GM12874 (cell line): Measurements from ENCODE around the gene ADGRB2.

ENCODE experiments used
- CTCF ChIP-seq: IDR thresholded peaks from 2 replicates; pipeline ENCODE4 v1.5.1; 2011; ENCODE audit warnings: low read depth, mild to moderate bottlenecking, control low read depth, low read length, moderate library complexity; ENCODE audit not compliant: insufficient read depth

ADGRB2 gene

GRCh38 chr1:31712068-31712467, 52.1 kb downstream of the ADGRB2 start:
- no peak for TF ChIP-seq CTCF

GRCh38 chr1:31708324-31708723, 55.8 kb downstream of the ADGRB2 start:
- TF ChIP-seq CTCF = no peak

- TF ChIP-seq CTCF = peak; percentile 34; the same call in 1 of the 2 replicates
Observed at GRCh38 chr1:31707711-31708110, 56.4 kb downstream of the ADGRB2 start.

GRCh38 chr1:31706384-31707058, 57.6 kb downstream of the ADGRB2 start:
- no peak for TF ChIP-seq CTCF

- TF ChIP-seq CTCF = peak; percentile 53
Observed at GRCh38 chr1:31705080-31705866, 58.9 kb downstream of the ADGRB2 start.

- TF ChIP-seq CTCF = no peak
Observed at GRCh38 chr1:31704271-31705079, 59.7 kb downstream of the ADGRB2 start.
